OCI-LY3 (cell line): ENCODE results near the gene VGLL4.

Source experiments
- H2AFZ ChIP-seq: fragments of 200-600, 300-600 bp; shearing (Covaris generic); 2 replicates; pipeline ENCODE4 v1.6.0; 2014; ENCODE audit warnings: antibody characterized with exemption, low read depth, low read length
- H3K27ac ChIP-seq: fragments of 200-600, 300-600 bp; sonication (generic); 2 replicates; pipeline ENCODE4 v1.5.1; 2014; ENCODE audit warnings: mild to moderate bottlenecking, low read length, moderate library complexity, mixed read lengths
- H3K27me3 ChIP-seq: fragments of 200-600, 300-600 bp; sonication (generic); 2 replicates; pipeline ENCODE4 v1.6.1; 2014; ENCODE audit warnings: low read depth, low read length, mixed read lengths
- H3K36me3 ChIP-seq: fragments of 200-600, 300-600 bp; sonication (generic); replicated peaks from 2 replicates; pipeline ENCODE3; 2014; ENCODE audit warnings: low read depth, low read length, mixed read lengths
- H3K4me1 ChIP-seq: fragments of 300-600, 200-600 bp; sonication (generic); 2 replicates; pipeline ENCODE4 v1.6.1; 2014; ENCODE audit warnings: low read length, mixed read lengths
- H3K4me2 ChIP-seq: fragments of 200-600, 300-600 bp; sonication (generic); 2 replicates; pipeline ENCODE4 v1.6.1; 2014; ENCODE audit warnings: low read length, mixed read lengths
- H3K4me3 ChIP-seq: fragments of 300-600, 200-600 bp; sonication (generic); 2 replicates; pipeline ENCODE4 v1.5.1; 2014; ENCODE audit warnings: antibody characterized with exemption, mild to moderate bottlenecking, low read length, moderate library complexity
- H3K79me2 ChIP-seq: fragments of 300-600, 200-600 bp; shearing (Covaris generic); 2 replicates; pipeline ENCODE4 v1.6.1; 2014; ENCODE audit warnings: mild to moderate bottlenecking, low read length, mixed read lengths
- H3K9ac ChIP-seq: fragments of 300-600, 200-600 bp; shearing (Covaris generic); 2 replicates; pipeline ENCODE4 v1.6.0; 2014; ENCODE audit warnings: mild to moderate bottlenecking, low read length, moderate library complexity
- H3K9me3 ChIP-seq: fragments of 200-600, 300-600 bp; shearing (Covaris generic); 2 replicates; pipeline ENCODE4 v1.6.1; 2014; ENCODE audit warnings: low read length, mixed read lengths; ENCODE audit not compliant: insufficient read depth
- H4K20me1 ChIP-seq: fragments of 200-600, 300-600 bp; sonication (generic); 2 replicates; pipeline ENCODE4 v1.6.1; 2016; ENCODE audit warnings: low read length, mixed read lengths; ENCODE audit not compliant: insufficient read depth
- CTCF ChIP-seq: fragments of 200-600, 300-600 bp; sonication (generic); IDR thresholded peaks from 2 replicates; pipeline ENCODE4 v1.5.1; 2014; ENCODE audit warnings: antibody characterized with exemption, low read length, low read depth
- EZH2phosphoT487 ChIP-seq: fragments of 200-600 bp; shearing (Covaris generic); IDR thresholded peaks from 2 replicates; pipeline ENCODE4 v1.6.1; 2018; ENCODE audit warnings: antibody characterized with exemption, mixed run types, low read depth

Gene VGLL4

GRCh38 chr3:11570251-11570650, 73.5 kb downstream of the VGLL4 start:
- Histone ChIP-seq H3K9ac (no peak overlapping the region), H3K4me1 (no peaks in the 10 kb centered on the region), H3K79me2 (no peaks in the 10 kb centered on the region), H3K9me3 (no peaks in the 10 kb centered on the region), H2AFZ (no peak overlapping the region), H3K4me3 (no peak overlapping the region), H4K20me1 (peaks cover 17% of the 10 kb centered on the region), H3K4me2 (no peak overlapping the region), H3K36me3 (no peaks in the 10 kb centered on the region), H3K27me3 (no peaks in the 10 kb centered on the region), H3K27ac (no peak overlapping the region)
- TF ChIP-seq CTCF (no peak), EZH2phosphoT487 (no peak)

- no peaks in the 10 kb centered on the region for H3K27me3 ChIP-seq
- peaks cover 19% of the 10 kb centered on the region for H4K20me1 ChIP-seq
- H3K4me2 ChIP-seq = no peak overlapping the region
- H3K27ac ChIP-seq = no peak overlapping the region
- TF ChIP-seq EZH2phosphoT487 = no peak
- no peak for TF ChIP-seq CTCF
- no peaks in the 10 kb centered on the region for H3K36me3 ChIP-seq
- no peak overlapping the region for H3K4me3 ChIP-seq
- H2AFZ ChIP-seq = no peak overlapping the region
- no peaks in the 10 kb centered on the region for H3K4me1 ChIP-seq
- no peak overlapping the region for H3K9ac ChIP-seq
- no peaks in the 10 kb centered on the region for H3K9me3 ChIP-seq
- H3K79me2 ChIP-seq = no peaks in the 10 kb centered on the region
Observed at GRCh38 chr3:11569156-11569741, 74.5 kb downstream of the VGLL4 start.

GRCh38 chr3:11568503-11569155, 75.1 kb downstream of the VGLL4 start:
- no peaks in the 10 kb centered on the region for H3K27me3 ChIP-seq
- H3K4me2 ChIP-seq = no peak overlapping the region
- H3K27ac ChIP-seq = no peak overlapping the region
- H3K79me2 ChIP-seq = no peaks in the 10 kb centered on the region
- H3K9me3 ChIP-seq = no peaks in the 10 kb centered on the region
- H3K36me3 ChIP-seq = peaks cover 1% of the 10 kb centered on the region
- TF ChIP-seq EZH2phosphoT487 (no peak), CTCF (no peak)
- no peak overlapping the region for H2AFZ ChIP-seq
- no peaks in the 10 kb centered on the region for H3K4me1 ChIP-seq
- peaks cover 20% of the 10 kb centered on the region for H4K20me1 ChIP-seq
- H3K9ac ChIP-seq = no peak overlapping the region
- H3K4me3 ChIP-seq = no peak overlapping the region

- Histone ChIP-seq H3K27ac (no peak overlapping the region), H3K9ac (no peak overlapping the region), H3K4me2 (no peak overlapping the region)
Observed at GRCh38 chr3:11567516-11568467, 75.9 kb downstream of the VGLL4 start.

More at GRCh38 chr3:11567516-11568467, 75.9 kb downstream of the VGLL4 start:
- Histone ChIP-seq H3K4me3 (no peak overlapping the region), H3K27me3 (no peaks in the 10 kb centered on the region), H3K79me2 (no peaks in the 10 kb centered on the region), H3K36me3 (peaks cover 6% of the 10 kb centered on the region), H3K4me1 (no peaks in the 10 kb centered on the region), H2AFZ (no peak overlapping the region), H4K20me1 (peaks cover 17% of the 10 kb centered on the region), H3K9me3 (no peaks in the 10 kb centered on the region)
- TF ChIP-seq CTCF (no peak), EZH2phosphoT487 (no peak)
